Dedifferentiated amniotic fluid mesenchymal stem cell (primary cell): ENCODE results near the gene MYH16.
"Not testable (repeated sequence)": the region's sequence is repeated elsewhere in the genome, so short reads cannot be mapped to it uniquely, and the experiment has no call there.

Experiments
- DNase-seq: peaks from one replicate; pipeline ENCODE4 v3.0.0-alpha.2; 2016; ENCODE audit errors: extremely low spot score

Gene MYH16

DNA sequence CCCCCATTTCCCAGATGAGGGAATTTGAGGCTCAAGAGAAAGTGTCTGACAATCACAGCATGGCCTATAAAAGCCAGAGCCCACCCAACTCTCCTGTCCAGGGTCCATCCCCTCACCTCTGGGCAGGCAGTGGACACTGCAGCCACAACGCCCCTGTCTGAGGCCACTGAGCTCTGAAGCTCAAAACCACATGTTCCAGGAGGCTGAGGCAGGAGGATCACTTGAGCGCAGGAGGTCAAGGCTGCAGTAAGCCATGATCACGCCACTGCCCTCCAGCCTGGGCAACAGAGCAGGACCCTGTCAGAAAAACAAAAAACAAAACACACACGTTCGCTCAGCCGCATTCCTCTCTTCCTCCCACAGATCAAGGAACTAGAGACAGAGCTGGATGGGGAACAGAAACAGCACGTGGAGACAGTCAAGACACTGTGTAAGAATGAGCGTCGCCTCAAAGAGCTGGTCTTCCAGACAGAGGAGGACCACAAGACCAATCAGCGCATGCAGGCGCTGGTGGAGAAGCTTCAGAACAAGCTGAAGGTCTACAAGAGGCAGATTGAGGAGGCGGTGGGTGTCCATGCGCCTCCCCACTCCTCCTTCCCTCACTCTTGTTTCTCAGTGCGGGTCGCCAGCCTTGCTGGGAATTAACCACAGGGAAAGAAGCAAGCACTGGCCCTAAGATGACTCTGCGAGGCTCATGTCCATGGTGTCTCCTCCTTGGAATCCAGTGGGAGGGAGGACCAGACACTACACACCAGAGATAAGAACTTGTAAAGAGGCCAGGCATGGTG, 33.0 kb downstream of the MYH16 start:
- DNase-seq = no peak

DNA sequence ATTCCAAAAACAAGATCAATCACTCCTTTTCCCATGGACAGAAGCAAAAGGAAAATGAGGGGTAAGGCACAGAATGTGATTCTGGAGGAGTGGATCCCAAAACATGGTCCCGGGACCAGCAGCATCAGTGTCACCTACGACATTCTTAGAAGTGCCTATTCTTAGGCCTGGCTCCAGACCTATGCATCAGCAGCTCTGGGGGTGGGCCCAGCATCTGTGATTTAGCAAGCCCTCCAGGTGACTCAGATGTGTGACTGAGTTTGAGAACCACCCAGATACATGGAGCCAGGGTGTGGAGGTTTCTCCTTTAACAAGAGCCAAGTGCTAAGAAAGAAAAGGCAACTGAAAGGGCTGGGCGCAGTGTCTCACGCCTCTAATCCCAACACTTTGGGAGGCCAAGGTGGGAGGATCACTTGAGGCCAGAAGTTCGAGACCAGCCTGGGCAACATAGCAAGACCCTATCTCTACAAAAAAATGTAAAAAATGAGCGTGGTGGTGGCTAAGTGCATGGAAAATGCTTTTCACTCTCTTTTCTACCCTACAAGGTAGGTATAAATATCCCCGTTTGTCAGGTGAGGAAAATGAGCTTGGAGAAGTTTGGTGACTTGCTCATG, 35.9 kb downstream of the MYH16 start:
- no peak for DNase-seq

DNA sequence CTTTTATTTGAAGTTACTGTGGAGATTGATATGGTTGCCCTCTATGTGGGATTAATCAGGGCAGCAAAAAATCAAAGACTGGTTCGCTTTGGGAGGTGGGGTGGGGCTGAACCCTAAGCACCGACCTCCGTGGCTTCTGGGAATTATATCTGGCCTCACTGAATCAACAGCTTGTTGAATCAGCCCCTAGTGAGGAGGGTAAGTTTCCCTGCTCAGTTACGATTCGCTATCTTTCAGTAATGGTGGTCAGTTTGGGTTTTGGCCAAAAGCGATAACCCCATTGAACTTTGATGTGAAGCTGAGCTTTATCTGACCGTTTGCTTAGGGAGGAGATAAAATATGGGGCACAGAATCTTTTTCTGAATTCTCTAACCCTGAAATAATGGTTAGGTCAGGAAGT, 36.5 kb downstream of the MYH16 start:
- DNase-seq = no peak

DNA sequence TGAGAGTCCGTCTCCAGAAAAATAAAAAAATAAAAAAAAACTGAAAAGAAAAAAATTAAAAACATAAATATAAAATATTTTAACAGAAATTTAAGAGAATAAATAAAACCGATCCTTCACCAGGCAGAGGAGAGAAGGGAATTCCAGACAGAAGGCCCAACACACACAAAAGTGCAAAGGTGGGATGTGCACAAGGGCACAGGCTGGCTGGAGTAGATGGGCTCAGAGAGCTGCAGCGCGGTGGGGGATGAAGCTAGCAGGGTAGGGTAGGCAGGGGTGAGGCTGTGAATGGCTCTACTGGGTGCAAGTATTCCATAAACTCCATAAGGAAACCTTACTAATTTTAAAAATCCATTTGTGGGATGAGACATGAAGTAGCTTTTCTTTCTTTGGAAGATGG, 37.4 kb downstream of the MYH16 start:
- DNase-seq = no peak

DNA sequence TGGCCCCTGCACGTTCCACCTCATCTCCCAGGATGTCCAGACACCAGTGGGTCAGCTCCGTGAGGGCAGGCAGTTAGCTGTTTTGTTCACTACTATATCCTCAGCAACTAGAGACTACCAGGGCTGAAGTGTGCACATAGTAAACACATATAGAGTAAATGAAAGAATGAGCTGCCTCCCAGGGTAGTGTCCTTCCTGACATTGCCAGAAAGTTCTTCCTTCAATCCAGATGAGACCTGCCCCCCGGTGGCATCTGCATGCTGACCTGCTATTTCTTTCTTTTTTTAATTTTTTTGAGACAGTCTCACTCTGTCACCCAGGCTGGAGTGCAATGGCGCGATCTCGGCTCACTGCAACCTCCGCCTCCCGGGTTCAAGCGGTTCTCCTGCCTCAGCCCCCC, 39.1 kb downstream of the MYH16 start:
- DNase-seq = no peak

DNA sequence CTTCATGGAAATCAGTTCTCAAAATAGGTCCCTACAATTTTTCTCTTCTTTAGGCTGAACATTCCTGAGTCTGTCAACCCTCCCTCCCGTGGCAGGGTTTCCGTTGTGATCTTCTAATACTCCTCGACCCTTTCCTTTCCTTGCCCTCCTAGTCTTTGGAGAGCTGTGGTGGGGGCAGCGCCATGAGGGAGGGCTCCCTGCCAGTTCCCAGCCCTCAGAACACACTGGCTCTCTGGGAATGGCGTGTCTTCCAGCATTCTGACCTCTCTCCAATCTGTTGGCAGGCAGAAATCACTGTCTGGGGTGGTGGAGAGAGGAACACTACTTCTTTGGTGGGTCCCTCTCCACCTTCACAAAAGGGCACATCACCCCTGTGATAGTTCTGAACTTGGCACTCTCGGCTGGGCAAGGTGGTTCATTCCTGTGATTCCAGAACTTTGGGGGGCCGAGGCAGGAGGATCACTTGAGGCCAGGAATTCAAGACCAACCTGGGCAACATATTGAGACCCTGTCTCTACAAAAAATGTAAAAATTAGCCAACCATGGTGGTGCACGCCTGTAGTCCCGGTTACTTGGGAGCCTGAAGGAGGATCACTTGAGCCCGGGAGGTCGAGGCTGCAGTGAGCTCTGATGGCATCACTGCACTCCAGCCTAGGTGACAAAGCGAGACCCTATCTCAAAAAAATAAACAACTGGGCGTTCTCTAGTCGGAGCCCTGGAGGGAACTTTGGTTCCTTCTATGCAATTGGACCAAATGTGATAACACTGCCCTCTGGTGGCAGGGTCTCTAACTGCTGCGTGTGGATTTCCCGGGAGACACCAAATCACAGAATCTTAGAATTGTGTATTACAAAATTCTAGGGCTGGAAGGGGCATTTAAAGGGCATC, 39.9 kb downstream of the MYH16 start:
- DNase-seq = peak; percentile 71

DNA sequence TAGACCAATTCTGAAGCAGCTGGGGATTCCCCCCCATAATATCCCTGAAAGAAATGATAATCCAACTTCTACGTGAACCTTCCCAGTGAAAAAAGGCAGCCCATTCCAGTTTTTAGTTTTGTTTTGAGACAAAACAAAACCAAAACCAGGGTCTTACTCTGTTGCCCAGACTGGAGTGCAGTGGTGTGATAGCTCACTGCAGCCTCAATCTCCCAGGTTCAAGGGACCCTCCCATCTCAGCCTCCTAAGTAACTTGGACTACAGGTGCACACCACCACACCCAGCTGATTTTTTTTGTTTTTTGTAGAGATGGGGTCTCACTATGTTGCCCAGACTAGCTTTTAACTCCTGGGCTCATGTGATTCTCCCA, 40.5 kb downstream of the MYH16 start:
- no peak for DNase-seq

DNA sequence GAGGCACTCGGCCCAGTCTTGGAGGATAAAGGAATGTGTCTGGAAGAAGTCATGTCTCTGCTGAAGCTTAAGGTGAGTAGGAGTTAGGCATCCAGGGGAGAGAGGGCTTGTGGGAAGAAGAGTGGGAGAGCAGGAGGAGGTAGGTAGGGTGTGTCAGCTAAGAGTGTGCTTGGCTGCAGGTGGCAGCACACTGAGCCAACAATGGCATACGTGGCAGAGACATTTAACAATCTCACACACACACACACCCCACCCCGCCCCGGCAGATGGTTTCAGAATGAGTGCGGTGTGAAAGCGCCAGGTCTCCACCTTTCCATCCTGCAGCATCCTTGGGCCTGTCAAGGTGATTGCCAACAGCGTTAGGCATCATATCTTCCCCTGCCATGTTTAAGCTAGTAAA, 41.9 kb downstream of the MYH16 start:
- no peak for DNase-seq

DNA sequence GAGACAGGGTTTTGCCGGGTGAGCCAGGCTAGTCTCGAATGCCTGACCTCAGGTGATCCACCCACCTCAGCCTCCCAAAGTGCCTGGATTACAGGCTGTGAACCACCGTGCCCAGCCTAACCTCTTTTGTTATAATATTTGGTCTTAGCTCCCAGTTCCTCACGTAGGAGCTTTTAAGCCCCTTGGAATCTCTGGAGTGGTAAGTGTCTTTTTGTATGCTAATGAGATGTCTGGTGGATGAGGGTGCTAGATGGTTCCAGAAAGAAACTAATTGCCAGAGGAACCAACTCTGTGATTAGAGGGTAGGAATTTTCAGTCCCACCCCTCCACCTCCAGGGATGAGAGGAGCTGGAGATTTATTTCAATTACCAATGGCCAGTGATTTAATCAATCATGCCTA, 47.7 kb downstream of the MYH16 start:
- no peak for DNase-seq

DNA sequence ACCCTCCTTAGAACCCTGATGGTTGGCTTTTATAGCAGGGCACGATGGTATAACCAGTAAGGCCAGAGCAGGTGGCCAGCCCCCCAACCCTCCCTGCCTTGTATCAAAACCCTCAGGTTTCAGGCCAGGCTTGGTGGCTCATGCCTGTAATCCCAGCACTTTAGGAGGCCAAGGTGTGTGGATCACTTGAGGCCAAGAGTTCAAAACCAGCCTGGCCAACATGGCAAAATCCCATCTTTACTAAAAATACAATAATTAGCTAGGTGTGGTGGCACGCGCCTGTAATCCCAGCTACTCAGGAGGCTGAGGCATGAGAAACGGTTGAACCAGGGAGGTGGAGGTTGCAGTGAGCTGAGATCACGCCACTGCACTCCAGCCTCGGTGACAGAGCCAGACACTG, 50.0 kb downstream of the MYH16 start:
- not testable (repeated sequence) for DNase-seq

DNA sequence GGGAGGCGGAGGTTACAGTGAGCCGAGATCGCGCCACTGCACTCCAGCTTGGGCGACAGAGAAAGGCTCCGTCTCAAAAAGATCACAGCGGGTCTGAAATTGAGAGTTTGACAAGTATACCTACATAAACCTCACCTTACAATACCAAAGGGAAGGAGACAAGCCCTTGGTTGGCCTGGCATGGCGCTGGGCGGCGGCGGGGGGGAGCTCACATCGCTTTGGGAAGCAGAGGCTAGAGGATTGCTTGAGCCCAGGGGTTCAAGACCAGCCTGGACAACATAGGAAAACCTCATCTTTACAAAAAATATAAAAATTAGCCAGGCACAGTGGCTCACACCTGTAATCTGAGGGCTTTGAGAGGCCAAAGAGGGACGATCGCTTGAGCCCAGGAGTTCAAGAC, 51.9 kb downstream of the MYH16 start:
- no peak for DNase-seq

DNA sequence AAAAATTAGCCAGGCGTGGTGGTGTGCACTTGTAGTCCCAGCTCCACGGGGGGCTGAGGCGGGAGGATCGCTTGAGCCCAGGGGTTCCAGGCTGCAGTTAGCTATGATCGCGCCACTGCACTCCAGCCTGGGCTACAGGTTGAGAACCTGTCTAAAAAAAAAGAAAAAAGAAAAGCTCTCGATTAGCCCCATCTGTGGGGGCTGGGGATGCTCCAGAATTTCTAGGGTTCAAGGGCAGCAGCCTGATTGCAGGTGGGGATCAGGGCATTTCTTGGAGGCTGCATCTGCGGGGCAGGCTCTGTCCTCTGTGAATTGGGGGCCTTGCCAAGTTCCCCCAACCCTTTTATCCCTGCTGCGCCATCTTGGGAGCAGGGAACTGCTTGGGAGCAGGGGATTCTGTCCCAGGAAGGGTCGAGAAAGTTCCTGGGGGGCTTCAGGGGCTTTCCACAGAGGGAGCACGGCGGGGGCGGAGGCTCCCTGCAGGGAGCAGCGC, 52.4 kb downstream of the MYH16 start:
- no peak for DNase-seq

DNA sequence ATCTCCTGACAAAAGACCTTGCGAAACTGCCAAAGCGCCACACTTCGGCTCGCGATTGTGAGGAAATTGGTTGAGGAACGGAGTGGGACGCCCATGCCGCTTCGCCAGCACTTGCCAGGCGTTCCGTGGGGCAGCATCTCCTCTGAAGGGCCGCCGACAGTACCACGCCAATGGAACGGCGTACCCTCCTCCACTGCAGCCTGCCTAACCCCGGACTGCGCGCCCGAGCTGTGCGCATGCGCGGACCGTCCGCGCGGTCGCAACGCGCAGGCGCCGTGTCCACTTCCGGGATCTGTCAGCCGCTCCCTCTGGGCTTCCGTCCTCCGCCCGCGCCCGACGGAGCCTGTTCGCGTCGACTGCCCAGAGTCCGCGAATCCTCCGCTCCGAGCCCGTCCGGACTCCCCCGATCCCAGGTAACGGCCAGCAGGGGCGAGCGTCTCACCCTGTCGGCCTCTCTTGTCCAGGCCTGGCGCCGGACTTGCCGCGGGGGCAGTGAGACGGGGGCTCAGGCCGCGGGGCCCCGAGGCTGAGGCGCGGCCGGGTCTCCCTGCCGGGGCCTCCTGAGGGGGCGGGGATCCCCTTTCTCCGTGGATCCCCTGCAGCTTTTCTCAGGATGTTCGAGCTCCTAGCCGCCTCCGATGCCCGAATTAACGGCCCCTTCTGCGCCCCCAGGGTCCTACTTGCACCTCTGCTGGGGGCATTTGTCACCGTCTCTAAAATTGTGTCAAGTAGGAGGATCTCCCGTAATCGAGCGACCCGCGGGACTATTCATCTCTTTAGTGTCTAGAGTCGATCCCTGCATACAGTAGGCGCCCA, 53.2 kb downstream of the MYH16 start, which contains the start of gene ARPC1A:
Gene ARPC1A (plus strand): TSS at position 307 of the 816 bp plus-strand sequence. CDS start 7,456 bp downstream, outside the sequence.
- DNase-seq = peak; percentile 86

DNA sequence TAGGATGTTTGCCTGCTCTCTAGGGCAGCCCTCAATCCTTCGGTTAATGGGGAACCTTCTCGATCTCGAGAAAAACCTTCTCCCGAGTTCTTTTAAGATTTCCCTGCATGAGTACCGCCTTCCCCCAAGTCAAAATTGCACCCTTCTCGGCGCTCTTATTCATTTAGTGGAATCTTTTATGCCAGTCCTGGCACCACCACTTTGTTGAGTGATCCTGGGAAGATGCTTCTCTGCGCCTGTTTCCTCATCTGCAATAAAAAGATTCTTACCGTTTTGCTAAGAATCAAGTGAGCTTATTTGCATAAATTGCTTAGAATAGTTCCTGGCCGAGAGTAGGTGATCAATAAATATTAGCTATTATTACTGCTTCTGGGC, 53.8 kb downstream of the MYH16 start:
- no peak for DNase-seq

DNA sequence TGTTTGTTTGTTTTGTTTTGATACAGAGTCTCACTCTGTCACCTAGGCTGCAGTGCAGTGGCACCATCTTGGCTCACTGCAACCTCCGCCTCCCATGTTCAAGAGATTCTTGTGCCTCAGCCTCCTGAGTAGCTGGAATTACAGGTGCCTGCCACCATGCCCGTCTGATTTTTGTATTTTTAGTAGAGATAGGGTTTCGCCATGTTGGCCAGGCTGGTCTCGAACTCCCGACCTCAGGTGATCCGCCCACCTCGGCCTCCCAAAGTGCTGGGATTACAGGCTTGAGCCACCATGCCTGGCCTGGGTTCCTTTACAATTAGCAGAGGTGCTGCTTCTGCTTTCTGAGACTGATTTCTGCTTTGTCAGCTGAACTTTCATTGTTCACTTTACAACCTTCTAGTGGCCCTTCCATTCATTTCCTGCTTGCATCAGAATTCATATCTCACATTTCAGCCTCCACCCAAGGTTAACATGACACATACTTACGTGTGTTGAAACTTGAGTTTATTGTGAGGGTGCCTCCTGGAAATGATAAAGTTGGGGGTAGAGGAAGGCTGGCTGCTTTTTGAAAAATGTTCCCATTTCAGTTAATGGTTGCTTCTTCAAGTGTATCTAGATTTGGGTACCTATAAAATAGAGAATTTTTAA, 57.8 kb downstream of the MYH16 start:
- DNase-seq = peak; percentile 67

DNA sequence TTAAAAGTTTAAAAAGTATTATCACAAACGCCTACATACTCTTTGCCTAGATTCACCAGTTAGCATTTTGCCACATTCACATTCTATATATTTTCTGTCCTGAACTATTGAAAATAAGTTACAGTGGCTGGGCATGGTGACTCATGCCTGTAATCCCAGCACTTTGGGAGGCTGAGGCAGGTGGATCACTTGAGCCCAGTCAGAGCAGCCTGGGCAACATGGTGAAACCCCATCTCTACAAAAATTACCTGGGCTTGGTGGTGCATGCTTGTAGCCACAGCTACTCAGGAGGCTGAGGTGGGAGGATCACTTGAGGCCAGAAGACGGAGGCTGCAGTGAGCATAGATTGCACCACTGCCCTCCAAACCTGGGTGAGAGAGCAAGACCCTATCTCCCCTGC, 58.4 kb downstream of the MYH16 start:
- DNase-seq = peak; percentile 19

DNA sequence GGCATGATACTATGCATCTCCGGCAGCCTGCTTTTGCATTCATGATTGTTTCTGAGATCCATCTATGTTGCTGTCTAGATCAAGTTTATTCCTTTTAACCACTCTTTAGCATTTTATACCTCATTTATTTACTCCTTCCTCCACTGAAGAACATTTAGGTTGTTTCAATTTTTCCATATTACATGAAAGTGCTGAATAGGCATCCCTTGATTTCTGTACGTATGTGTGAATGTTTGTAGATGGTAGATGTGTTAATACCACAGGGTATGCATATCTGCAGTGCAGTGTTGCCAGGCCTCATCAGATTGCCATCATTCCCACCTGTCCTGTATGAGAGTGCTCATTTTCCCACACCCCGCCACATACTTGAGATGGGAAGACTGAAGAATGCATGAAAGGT, 67.0 kb downstream of the MYH16 start:
- no peak for DNase-seq

DNA sequence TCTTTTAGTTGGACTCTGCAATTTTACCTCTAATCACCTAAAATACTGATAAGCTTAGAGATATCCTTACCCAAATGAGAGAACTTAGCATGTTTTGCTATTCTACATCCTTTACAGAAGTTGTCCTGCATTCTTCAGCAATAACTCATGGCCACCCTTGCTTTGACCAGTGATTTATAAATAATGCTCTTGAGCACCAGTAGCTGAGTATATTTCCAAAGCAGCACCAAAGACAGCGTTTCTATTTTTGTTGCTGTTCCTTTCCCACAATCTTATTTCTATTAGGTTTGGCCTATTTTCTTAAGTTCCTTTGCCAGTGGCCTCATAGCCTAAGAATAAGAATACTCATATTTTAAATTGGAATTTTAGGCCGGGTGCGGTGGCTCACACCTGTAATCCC, 68.0 kb downstream of the MYH16 start:
- DNase-seq = no peak

DNA sequence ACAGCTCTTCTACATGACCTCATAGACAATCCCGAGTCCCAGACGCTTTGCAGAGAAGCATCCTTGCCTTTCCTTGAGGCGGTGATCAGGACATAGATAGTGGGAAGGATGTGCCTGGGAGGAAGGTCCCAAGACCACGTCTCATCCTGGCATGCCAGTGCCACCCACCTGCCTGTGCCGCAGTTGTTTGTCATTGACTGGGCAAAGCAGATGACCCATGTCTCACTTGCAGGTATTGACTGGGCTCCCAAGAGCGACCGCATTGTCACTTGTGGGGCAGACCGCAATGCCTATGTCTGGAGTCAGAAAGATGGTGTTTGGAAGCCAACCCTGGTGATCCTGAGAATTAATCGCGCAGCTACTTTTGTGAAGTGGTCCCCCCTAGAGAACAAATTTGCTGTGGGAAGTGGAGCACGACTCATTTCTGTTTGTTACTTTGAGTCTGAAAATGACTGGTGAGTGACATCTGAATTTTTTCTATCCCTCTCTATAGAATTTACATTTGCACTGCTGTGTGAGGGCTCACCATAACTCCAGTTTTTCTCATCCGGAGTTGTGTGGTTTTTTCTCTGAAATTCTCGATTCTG, 71.5 kb downstream of the MYH16 start:
- no peak for DNase-seq

DNA sequence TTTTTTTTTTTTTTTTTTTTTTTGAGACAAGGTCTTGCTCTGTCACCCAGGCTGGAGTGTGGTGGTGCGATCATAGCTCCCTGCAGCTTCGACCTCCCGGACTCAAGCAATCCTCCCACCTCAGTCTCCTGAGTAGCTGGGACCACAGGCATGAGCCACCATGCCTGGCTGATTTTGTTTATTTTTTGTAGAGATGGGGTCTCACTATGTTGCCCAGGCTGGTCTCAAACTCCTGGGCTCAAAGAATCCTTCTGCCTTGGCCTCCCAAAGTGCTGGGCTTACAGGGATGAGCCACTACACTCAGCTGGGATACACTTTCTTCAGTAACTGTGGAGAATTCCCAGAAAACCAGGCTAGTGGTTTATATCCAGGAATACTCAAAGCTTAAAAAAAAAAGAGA, 78.0 kb downstream of the MYH16 start:
- DNase-seq = not testable (repeated sequence)

DNA sequence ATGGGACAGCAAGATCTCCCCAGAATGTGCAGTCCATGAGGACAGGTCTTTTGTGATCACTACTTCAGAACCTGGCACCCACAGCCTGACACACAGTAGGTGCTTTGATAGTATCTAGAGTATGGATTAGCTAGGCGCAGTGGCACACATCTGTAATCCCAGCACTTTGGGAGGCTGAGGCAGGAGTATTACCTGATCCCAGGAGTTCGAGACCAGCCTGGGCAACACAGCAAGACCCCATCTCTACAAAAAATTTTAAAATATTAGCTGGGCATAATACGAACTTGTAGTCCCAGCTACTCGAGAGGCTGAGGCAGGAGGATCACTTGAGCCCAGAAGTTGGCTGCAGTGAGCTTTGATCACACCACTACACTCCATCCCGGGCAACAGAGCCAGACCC, 79.6 kb downstream of the MYH16 start:
- DNase-seq = no peak
